Tibial artery (tissue), 4 donors: ENCODE data around the gene KRT35.

Experiments used
- DNase-seq, 2 donors: peaks; one replicate each; pipeline ENCODE4 v3.0.0-alpha.2; 2019
- H3K27ac ChIP-seq, 2 donors: fragments of 200-600 bp; sonication (generic) in 1 of 2; 1 replicate in 1 of 2; 2 replicates in 1 of 2; pipeline ENCODE4 v1.5.1; 2018 to 2019; ENCODE audit warnings: mild to moderate bottlenecking in 1 of 2
- H3K27me3 ChIP-seq, 2 donors: fragments of 200-600 bp; sonication (generic) in 1 of 2; one replicate each; pipeline versions ENCODE4 v1.5.1 to v1.6.0; 2016 to 2019
- H3K36me3 ChIP-seq, 3 donors: fragments of 200-600 bp; sonication (generic) in 2 of 3; one replicate each; pipeline ENCODE4 v1.5.1; 2016 to 2019; ENCODE audit warnings: mild to moderate bottlenecking in 2 of 3
- H3K4me1 ChIP-seq, 4 donors: fragments of 200-600 bp; sonication (generic) in 2 of 4; 1 replicate in 3 of 4; 2 replicates in 1 of 4; pipeline ENCODE4 v1.5.1; 2016 to 2019
- H3K4me3 ChIP-seq, 2 donors: fragments of 200-600 bp; sonication (generic) in 1 of 2; 1 replicate in 1 of 2; 2 replicates in 1 of 2; pipeline ENCODE4 v1.5.1; 2018 to 2019; ENCODE audit warnings: mild to moderate bottlenecking in 2 of 2
- H3K9me3 ChIP-seq, 3 donors: fragments of 200-600 bp; sonication (generic) in 1 of 3; one replicate each; pipeline ENCODE4 v1.5.1; 2016 to 2019
- intact Hi-C: fragments of 100-400 bp; cut with DNase I; formaldehyde crosslinking; loops from one replicate; pipeline ENCODE4 v1.15.0; 2023; ENCODE audit warnings: low total_unique reads
- TF ChIP-seq, protein P1 (sequence below), 2 experiments: fragments of 200-600 bp in 1 of 2; fragments of 450-650 bp in 1 of 2; IDR thresholded peaks; one replicate each; pipeline ENCODE4 v1.5.1; 2017 to 2019; ENCODE audit warnings: antibody characterized with exemption in 2 of 2, mild to moderate bottlenecking in 1 of 2, moderate library complexity in 1 of 2

KRT35 gene

DNA sequence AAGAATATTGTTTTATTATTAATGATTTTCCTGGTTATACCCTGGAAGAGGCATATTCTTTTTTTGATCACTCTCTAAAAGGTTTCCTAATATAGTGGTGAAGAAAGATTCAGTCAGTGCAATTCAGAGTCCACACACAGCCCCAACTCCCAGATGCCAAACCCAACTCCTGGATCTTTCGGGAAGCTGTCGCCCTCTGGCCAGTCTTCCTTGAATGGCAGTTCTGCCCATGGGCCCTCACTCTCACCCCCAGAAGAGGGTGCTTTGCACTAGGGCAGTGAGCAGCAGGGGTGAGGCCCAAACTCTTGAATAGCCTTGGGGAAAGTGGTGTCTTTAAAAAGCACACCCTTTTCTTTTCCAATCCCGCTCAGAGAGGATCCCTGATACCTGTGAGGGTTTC is 24.7 kb downstream of the KRT35 start:
- no peak overlapping the region for H3K4me3 ChIP-seq
- DNase-seq: no peak
- intact Hi-C loops: no loop called here
- H3K27ac ChIP-seq: no peak overlapping the region
- H3K9me3 ChIP-seq: peaks cover 0 to 10% (median 0%) of the 10 kb centered on the region in 3 donors
- H3K27me3 ChIP-seq: peaks cover 0 to 2% of the 10 kb centered on the region in 2 donors
- no peaks in the 10 kb centered on the region for H3K36me3 ChIP-seq
- TF ChIP-seq, protein P1, sequence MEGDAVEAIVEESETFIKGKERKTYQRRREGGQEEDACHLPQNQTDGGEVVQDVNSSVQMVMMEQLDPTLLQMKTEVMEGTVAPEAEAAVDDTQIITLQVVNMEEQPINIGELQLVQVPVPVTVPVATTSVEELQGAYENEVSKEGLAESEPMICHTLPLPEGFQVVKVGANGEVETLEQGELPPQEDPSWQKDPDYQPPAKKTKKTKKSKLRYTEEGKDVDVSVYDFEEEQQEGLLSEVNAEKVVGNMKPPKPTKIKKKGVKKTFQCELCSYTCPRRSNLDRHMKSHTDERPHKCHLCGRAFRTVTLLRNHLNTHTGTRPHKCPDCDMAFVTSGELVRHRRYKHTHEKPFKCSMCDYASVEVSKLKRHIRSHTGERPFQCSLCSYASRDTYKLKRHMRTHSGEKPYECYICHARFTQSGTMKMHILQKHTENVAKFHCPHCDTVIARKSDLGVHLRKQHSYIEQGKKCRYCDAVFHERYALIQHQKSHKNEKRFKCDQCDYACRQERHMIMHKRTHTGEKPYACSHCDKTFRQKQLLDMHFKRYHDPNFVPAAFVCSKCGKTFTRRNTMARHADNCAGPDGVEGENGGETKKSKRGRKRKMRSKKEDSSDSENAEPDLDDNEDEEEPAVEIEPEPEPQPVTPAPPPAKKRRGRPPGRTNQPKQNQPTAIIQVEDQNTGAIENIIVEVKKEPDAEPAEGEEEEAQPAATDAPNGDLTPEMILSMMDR (IDR thresholded peaks at IDR 0.05): no peak
- H3K4me1 ChIP-seq: no peaks in the 10 kb centered on the region

GRCh38 chr17:41455236-41455635 is 25.7 kb downstream of the KRT35 start:
- TF ChIP-seq, protein P1 (IDR thresholded peaks at IDR 0.05): no peak
- intact Hi-C loops: no loop called here
- H3K4me3 ChIP-seq: no peak overlapping the region
- H3K9me3 ChIP-seq: peaks cover 0 to 10% (median 0%) of the 10 kb centered on the region in 3 donors
- H3K27me3 ChIP-seq: peaks cover 0 to 2% of the 10 kb centered on the region in 2 donors
- no peaks in the 10 kb centered on the region for H3K4me1 ChIP-seq
- H3K27ac ChIP-seq: no peak overlapping the region
- H3K36me3 ChIP-seq: no peaks in the 10 kb centered on the region
- DNase-seq: no peak

DNA sequence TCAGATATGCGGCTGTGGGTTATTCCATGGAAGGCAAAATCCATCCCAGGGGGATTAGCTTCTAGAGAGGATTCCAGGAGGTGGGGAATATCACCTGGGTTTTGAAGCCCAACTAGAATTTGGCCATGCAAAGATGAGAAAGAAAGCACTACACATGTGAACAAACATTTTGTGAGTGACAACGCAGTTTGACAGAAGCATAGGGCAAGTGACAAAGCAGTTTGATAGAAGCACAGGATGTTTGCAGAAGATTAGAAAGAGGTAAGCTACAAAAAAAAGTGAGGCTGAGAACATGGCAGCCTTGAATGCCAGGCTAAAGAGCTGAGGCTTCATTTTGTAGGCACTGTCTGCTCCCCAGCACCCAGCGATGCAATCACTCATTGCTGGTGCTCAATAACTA is 27.9 kb downstream of the KRT35 start:
- H3K4me1 ChIP-seq: no peaks in the 10 kb centered on the region
- peaks cover 0 to 2% of the 10 kb centered on the region in 2 donors for H3K27me3 ChIP-seq
- H3K36me3 ChIP-seq: no peaks in the 10 kb centered on the region
- peaks cover 0 to 10% (median 0%) of the 10 kb centered on the region in 3 donors for H3K9me3 ChIP-seq
- no peak overlapping the region for H3K4me3 ChIP-seq
- intact Hi-C loops: no loop called here
- no peak for DNase-seq
- H3K27ac ChIP-seq: no peak overlapping the region
- TF ChIP-seq, protein P1 (IDR thresholded peaks at IDR 0.05): no peak

DNA sequence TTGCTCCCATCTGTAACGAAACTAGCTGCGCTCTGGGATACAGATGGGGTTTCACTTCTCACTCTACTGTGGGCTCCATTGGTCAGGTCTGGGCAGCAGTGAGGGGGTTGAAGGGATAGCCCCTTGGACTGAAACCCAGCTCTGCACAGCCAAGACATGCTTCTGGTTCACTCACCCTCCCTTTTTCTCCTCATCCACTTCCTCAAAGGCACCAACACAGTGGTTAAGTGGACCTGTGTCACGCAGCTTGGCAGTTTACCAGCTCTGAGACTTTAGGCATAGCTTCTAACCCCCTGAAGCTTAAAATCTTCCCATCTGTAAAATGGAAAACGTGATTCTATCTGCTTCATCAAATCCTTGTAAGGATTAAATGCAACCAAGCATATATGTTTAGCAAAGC is 28.7 kb downstream of the KRT35 start:
- no peak for DNase-seq
- Histone ChIP-seq H3K9me3 (peaks cover 0 to 10% (median 0%) of the 10 kb centered on the region in 3 donors), H3K27ac (no peak overlapping the region), H3K4me1 (no peaks in the 10 kb centered on the region), H3K27me3 (peaks cover 0 to 2% of the 10 kb centered on the region in 2 donors), H3K36me3 (no peaks in the 10 kb centered on the region), H3K4me3 (no peak overlapping the region)
- intact Hi-C loops: no loop called here
- TF ChIP-seq, protein P1 (IDR thresholded peaks at IDR 0.05): no peak

GRCh38 chr17:41451154-41451728 is 29.7 kb downstream of the KRT35 start:
- no peak for DNase-seq
- no peaks in the 10 kb centered on the region for H3K27me3 ChIP-seq
- H3K9me3 ChIP-seq: peaks cover 0 to 10% (median 0%) of the 10 kb centered on the region in 3 donors
- intact Hi-C loops: no loop called here
- no peaks in the 10 kb centered on the region for H3K4me1 ChIP-seq
- H3K27ac ChIP-seq: no peak overlapping the region
- TF ChIP-seq, protein P1 (IDR thresholded peaks at IDR 0.05): no peak
- H3K4me3 ChIP-seq: no peak overlapping the region
- no peaks in the 10 kb centered on the region for H3K36me3 ChIP-seq

DNA sequence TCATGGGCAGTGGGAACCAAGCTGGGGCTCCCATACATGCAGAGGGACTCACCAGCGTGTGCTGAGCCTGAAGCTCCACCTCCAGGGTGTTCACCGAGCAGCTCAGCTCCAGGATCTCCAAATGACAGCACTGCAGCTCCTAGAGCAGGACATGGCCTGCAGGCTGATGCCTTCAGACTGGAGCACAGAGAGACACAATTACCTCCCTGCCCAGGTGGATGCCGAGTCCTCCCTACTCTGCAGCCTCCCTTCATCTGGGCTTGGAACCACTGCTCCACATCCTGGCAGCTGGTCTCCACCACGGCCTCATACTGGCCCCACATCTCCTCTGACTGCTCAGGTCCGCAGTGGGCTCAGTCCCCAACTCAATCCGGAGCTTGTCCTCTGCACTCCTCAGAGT is 31.9 kb downstream of the KRT35 start:
- DNase-seq: no peak
- Histone ChIP-seq H3K27me3 (peaks cover 0 to 7% of the 10 kb centered on the region in 2 donors), H3K4me3 (no peak overlapping the region), H3K9me3 (peaks cover 0 to 10% (median 0%) of the 10 kb centered on the region in 3 donors), H3K27ac (no peak overlapping the region), H3K36me3 (no peaks in the 10 kb centered on the region), H3K4me1 (no peaks in the 10 kb centered on the region)
- TF ChIP-seq, protein P1 (IDR thresholded peaks at IDR 0.05): no peak
- intact Hi-C loops: no loop called here
